GM19395 (cell line): ENCODE measurements around the gene DBN1.
A peak's percentile ranks its signal among the peaks of the same experiment; 100 is the strongest.

Source experiments
- ATAC-seq: cut with Tn5 transposase; IDR thresholded peaks from one replicate; pipeline ENCODE4 v1.9.1; 2021; ENCODE audit warnings: mild to moderate bottlenecking, moderate library complexity; ENCODE audit not compliant: unreplicated experiment

The DBN1 gene

DNA sequence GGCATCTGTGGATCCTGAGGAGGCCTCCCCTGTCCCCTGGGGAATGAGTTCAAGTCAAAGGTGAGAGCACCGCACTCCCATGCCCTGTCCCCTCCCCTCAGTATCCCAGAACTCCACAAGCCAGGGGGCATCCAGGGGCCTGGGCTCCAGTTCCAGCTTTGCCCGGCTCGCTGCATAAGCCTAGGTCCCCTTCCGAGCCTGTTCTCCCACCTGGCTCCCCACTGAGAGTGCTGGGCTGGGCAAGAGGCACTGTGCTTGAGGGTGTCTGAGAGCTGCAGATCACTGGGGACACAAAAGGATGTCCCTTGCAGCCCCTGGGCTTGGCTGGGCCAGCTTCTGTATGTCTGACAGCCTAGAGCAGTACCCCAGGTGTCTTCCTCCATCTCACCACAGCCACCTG is 31.6 kb upstream of the DBN1 start:
- ATAC-seq: no peak

DNA sequence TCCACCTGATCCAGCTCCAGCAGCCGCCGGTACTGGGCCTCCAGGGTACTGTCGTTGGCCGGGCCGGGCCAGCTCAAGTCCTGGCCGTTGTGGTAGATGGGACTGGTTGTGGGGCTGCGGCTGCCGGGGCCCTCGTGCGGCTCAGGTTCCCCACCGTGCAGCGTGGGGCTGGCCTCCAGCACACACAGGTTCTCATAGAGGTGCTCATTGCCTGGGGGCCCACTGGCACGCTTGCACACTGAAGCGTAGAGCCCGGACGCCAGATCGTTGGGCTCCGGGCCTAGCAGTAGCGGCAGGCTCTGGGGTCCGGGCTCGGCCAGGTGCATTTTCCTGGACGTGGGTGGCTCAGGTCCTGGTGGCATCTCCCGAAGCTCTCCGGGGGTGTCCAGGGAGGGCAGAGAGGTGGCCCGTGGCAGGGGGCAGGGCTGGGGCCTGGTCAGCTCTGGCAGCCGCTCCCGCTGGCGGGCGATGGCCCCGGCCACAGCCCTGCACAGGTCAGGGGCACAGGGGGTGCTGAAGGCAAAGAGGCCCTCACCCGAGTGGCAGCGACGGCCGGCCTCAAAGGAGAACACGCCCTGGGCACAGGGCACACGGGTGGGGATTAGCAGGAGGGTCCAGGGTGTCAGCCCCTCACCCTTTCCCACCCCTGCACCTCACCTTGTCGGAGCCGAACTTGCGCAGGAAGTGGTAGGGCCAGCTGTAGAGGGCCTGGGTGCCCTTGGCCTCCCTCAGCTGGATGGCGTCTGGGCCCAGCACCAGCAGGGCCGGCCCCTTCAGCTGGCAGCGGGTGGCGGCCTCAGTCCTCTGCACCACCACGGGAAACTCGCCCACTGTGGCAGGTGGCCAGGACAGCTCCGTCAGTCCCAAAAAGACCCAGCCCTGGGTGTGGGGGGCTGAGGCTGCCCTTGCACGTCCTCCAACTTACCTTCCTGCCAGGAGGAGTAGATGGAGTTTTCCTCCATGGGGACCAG is 30.9 kb upstream of the DBN1 start:
- ATAC-seq: no peak

DNA sequence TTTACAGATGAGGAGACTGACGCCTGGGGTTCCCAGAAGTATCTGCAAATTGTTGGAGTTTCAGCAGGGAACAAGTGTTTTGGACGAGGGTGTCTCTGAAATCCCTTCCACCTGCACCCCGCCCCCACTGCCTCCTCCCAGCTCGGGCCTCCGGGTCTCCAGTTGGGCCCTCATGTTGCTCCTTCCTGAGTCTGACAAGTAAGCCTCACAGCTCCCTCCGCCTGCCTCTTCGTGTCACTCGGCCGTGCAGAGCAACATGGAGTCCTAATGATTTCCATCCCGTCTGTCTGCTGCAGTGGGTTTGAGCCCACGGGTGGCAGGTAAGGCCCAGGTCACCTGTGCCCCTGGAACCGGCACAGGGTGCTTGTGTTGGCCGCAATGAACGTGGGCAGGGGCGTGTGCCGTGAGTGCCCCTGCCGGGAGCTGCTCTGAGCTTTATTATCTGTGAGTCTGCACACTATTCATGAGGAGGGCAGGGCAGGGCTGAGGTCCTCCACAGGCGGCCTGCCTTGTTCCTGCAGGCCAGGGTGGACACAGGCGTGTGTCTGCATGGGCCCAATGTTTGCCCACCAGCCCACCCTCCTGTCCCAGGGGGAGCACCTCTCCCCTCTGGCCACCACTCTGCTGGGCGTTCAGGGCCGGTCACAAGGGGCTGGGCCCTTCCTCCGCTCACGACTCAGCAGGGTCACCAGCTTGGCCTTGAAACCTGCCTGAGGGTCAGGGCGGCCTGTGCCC is 30.1 kb upstream of the DBN1 start:
- ATAC-seq: no peak

DNA sequence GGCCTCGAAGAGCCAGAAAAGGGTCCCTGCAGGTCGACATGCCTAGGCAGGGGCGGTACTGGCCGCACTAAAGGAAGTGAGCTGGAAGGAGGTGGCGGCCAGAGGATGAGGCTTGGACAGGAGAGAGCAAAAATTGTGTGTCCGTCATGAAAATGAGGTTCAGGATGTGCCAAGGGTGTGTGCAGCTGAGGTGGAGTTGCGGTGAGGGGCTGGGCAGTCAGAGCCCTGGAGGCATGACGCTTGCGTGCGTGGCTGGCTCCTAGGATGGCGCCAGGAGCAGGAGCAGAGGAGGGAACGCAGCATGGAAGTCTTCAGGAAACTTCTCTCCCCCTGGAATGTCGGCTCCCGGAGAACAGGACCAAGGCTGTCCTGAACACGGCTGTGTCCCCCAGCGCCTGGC is 29.5 kb upstream of the DBN1 start:
- no peak for ATAC-seq

DNA sequence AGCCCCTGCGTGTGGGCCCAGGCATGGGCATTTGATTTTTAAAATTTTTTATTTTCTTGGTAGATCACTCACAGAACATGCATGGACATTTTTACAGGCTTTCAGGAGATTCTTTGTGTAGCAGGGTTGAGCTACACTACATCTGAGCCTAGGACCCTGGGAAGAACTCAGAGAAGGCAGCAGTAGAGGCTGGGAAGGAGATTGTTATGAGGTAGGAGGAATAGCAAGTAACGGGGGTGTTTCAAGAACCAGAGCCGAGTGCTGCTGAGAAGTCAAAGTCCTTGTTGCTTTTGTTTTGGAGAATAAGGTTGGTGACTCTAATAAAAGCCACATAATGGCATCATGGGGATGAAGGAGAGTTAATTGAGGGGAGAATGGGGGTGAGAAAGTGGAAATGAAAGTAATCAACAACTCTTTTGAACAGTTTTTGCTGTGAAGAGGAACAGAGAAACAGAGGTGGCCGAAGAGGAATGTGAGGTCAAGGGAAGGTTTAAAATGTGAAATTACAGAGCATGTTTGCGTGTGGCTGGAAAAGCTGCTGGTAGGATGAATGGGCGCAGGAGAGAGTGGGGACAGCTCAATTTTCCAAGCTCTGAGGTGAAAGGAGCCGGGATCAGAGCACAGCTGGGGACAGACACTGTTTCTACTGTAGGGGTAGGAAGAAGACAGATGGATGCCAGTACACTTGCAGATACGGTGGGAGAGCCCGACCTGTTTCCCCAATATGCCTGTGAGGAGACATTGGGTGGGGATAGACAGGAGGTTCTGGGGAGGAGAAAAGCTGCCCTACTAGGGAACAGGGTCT is 28.6 kb upstream of the DBN1 start:
- ATAC-seq: no peak

DNA sequence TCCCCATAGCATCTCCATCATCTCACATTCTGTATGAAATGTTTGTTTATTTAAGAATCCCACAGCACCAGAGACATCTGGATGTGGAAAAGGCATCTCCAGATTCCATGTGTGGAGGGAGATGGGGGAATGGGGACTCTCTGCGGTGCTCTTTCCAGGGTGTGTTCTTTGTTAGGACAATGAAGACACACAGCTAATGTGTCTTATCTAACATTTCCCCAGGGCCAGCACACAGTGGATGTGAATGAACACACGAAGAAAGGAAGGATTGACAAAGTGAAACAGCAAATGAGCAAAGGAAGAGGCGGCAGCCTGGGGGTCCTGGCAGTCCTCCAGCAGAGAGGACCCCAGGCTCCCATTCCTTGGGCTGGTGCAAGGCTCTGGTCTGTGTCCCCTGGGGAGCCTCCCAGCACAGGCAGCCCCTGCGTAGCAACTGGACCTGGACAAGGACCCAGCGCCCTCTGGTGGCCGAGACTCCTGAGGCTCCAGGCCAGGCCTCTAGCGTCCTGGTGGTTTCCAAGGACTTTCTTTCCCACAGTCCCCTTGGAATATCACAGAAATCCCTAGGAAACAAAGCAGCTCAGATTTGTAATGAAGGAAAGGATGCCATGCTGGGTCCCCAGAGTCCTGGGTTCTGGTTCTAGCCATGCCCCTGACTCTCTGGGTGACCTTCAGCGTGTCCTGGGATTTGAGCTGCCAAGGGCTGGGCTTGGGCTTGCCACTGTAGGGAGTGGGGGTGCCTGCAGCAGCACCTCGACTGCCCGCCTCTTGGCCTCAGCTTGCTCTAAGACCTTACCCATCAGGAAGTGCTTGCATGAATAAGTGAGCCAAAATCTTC is 27.5 kb upstream of the DBN1 start:
- no peak for ATAC-seq

DNA sequence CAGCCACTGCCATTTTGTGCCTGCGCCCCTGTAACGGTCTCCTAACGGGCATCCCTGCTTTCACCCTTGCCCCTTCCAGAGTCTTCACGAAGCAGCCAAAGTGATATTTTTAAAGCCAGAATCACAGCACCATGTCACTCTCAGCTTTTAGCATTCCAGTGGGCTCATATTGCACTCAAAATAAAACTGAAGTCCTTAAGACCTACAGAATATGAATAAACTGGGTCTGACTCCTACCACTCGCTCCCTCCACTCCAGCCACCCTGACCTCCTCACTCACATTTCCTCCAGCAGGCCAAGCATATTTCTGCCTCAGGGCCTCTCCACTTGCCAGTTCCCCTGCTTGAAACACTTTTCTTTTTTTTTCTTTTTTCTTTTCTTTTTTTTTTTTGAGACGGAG is 26.4 kb upstream of the DBN1 start:
- no peak for ATAC-seq

DNA sequence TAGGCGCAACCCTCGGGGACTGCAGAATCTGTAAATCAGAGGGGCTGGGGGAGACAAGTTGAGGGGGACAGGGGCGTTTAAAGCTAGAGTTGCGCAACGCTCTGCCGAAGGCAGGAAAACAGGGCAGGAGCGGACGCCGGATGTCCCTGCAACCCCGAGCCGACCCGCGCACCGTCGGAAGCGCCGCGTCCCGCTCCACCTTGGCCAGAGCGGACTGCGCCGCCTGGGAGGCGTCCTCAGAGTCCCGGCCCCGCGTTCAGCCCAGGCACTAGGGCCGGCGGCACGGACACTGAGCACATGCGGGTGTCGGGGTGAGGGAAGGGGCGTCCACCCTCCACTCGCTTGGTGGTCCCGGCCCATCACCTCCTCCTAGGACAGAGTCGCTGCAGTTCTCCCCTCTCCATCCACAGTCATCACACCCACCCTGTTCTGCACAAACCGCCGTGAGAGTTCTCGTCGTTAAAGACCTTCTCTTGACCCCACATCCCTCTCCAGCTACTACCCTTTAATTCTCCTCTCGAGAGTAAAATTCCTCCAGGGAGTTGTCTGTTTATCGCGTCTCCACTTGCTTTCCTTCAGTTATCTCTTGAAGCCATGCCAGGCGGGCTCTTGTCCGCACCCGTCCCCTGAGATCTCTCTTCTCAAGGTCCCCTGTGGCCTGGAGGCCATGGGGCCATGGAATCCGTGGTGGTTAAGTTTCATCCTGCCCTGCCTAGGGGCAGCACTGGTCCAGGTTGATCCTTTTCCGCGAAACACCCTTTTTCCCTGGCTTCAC is 24.8 kb upstream of the DBN1 start:
- peak; percentile 4 for ATAC-seq

- ATAC-seq: peak; percentile 78
Observed at GRCh38 chr5:177497292-177498012, 24.0 kb upstream of the DBN1 start, which contains the start of gene PDLIM7. PDLIM7 (minus strand) TSS chr5:177497604; CDS start chr5:177496512, 1,092 bp downstream.

- ATAC-seq: no peak
Observed at GRCh38 chr5:177496727-177497291, 23.4 kb upstream of the DBN1 start.

DNA sequence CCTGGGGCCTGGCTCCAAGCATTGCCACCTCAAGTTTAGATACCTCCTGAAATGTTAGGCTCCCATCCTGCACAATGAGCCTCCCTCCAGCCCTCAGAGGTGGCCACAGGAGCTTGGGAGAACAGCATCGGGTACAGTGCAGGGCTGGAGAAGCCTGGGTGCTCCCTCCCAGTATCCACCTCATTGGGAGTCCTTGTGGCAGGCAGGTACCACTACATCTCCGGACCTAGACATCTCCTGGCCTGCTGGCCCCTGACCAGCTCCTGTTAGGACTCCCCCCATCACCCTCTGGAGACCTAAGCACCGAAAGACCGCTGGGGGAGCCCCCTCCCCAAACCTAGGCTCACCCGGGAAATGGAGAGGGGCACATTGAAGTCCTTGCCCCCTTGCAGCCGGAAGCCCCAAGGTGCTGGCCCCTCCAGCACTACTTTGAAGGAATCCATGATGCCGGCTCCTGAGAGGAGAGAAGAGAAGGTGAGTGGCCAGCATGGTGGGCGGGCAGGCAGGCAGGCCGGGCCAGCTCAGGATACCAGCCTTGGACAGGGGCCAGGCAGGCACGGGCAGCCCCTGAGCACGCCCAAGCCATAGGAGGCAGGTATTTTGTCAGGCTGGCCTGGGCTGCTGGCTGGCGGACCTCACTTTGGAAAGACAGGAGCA is 22.8 kb upstream of the DBN1 start:
- no peak for ATAC-seq

DNA sequence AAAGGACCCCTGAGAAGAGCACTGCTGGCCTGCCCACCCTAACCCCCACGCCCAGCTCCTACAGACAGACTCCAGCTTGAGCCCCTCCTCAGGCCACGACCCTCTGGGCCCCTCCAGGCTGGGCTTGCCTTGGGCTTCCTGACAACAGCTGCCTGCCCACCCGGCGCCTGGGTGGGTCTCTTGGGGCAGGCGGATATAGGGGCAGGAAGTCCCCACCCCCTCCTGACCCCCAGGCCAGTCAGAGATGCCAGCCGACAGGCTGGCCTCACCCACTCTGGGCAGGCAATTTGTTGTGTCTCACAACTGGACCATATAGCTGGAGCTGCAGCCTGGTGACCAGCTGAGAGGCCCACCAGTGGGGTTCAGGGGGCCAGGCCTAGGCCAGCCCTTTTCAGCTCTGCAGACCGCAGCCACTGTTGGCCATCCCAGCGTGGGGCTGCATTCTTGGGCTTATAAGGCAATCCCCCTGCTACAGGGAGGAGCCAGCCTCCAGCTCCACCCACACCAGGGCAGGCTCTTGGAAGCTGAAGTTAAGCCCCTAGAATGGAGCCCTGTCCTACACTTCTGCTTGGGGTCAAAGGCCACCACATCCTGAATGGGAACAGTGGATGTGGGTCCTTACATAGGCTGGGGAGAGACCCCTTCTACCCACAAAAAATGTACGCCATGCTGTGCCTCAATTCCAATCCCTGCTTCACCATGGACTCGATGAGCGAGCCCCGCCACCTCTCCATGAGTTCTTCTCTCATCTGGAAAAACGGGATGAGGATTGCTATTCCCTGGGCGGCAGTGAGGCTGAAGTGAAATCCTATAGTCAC is 22.0 kb upstream of the DBN1 start:
- no peak for ATAC-seq

DNA sequence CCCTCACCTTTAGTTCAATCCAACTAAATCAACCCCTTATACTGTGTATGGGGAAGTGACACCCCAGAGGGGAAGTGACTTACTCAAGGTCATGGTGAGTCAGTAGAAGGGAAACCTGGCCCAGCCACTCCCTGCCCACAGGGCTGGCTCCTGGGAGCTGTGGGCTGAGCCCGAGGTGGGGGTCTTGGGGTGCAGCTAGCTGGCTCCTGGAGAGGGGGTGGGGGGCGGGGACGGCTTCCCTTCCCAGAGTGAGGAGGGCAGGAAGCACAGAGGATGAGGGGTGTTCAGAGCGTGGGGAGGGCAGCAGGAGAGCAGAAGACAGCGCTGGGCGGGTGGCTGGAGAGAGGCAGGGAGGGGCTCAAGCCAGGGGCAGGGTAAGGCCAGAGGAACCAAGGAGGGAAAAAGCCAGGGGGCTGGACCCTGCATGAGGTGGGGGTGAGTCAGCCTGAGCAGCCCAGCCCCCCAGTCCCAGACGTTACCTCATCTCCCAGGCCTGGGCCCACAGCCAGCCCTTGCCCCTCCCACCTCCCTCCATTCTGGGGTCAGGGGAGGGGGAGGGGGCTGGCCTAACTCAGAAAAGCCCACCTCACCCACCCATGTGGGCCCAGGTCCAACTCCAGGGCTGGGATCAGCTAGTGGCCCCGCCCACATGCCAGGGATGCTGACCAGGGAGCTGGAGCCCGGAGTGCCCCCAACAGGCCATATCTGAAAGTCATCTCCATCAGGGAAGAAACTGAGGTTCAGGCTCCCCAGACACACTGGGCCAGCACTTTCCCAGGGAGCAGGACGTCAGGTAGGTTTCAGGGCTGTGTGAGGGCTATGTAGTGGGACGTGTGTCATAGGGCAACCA is 21.1 kb upstream of the DBN1 start:
- no peak for ATAC-seq

DNA sequence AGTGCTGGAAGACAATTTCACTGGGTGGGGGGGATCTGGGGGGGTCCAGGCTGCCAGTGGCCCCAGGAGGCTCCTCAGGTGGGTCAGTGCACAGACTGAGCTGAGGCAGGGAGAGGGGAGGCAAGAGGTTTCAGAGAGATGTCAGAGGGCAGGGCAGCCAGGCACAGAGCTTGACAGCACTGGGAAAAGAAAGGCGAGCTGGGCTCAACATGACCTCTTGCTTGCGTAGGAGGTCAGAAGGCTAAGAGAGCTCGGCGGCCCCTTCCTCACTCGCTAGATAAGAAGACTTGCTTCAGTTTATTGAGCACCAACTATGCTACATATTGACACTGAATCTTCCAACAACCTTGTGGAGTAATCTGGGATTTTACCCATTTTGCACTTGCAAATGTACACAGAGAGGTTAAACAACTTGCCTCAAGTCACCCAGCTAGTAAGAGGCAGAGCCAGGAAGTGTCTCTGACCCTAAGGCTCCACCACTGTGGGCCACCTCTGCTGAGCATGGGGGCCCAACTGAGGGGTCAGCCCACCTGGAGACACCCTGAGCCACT is 20.4 kb upstream of the DBN1 start:
- ATAC-seq: no peak

DNA sequence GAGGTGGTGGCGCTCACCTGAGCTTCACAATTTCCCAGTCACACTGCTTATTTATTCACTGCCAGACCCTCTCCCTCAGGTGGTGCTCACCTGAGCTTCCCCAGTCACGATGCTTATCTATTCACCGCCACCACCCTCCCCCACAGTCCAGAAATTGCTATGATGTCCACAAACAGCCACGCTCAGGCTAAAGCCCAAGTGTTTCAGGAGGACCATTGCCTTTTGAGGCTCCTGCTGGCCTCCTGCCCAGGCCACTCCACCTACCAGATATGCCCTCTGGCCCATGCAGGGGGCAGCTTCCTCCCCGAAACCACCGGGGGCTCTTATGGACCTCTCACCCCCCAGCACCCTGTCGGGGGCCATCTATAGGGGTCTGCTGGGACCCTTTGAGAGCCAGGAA is 19.4 kb upstream of the DBN1 start:
- ATAC-seq: no peak
